B cell (primary cell): Measurements from ENCODE around the gene DYNLT1. TPM values are rescaled to one million over a fixed set of nuclear protein-coding genes. Genes with fewer than 3 reads are reported as not detected.

Experiments
- ATAC-seq: fragments of 200-7000 bp; cut with Tn5 transposase; one replicate; pipeline ENCODE4 v1.10.0; 2021; ENCODE audit warnings: low read depth, mild to moderate bottlenecking, moderate number of reproducible peaks, moderate library complexity
- CTCF ChIA-PET: fragments of 350-600 bp; sonication (Branson Sonifier 250); formaldehyde crosslinking; loops from one replicate; lab custom pipeline; 2021; ENCODE audit warnings: antibody characterized with exemption, inconsistent platforms; lab: Charles Lee
- POLR2A ChIA-PET: fragments of 350-600 bp; sonication (Branson Sonifier 250); formaldehyde crosslinking; loops from one replicate; lab custom pipeline; 2021; ENCODE audit warnings: antibody characterized with exemption; lab: Charles Lee
- DNase-seq: peaks from one replicate; pipeline ENCODE4 v3.0.0; 2013
- H2AFZ ChIP-seq: 2 replicates; pipeline ENCODE4 v1.6.1; 2012; ENCODE audit warnings: mild to moderate bottlenecking, low read depth, low read length; ENCODE audit not compliant: insufficient read depth, poor library complexity, severe bottlenecking
- H3K27ac ChIP-seq, 2 donors: 1 replicate in 1 of 2; 2 replicates in 1 of 2; pipeline ENCODE4 v1.5.1; 2012 to 2013; ENCODE audit warnings: low read length in 2 of 2, mild to moderate bottlenecking in 2 of 2, moderate library complexity in 1 of 2
- H3K27me3 ChIP-seq, 4 experiments: fragments of 200-600 bp in 1 of 4; sonication (generic) in 1 of 4; replicated peaks in 1 of 4; 1 replicate in 2 of 4; 2 replicates in 2 of 4; pipeline versions ENCODE4 v1.6.1 to v1.7.0; 2013 to 2016; ENCODE audit warnings: low read length in 3 of 4, mild to moderate bottlenecking in 2 of 4, mixed read lengths in 1 of 4, moderate library complexity in 1 of 4; ENCODE audit not compliant: insufficient read depth in 4 of 4, control insufficient read depth in 3 of 4; ENCODE audit errors: control extremely low read depth in 1 of 4
- H3K36me3 ChIP-seq, 2 experiments: replicated peaks in 1 of 2; 1 replicate in 1 of 2; 2 replicates in 1 of 2; pipeline versions ENCODE4 v1.6.1 to v1.7.1; 2013; ENCODE audit warnings: low read length in 1 of 2; ENCODE audit not compliant: insufficient read depth in 2 of 2, control insufficient read depth in 1 of 2; ENCODE audit errors: control extremely low read depth in 1 of 2, extremely low read depth in 1 of 2
- H3K4me1 ChIP-seq, 2 donors: fragments of 200-600 bp in 1 of 2; sonication (generic) in 1 of 2; 1 replicate in 1 of 2; 2 replicates in 1 of 2; pipeline versions ENCODE4 v1.5.1 to v1.6.1; 2013 to 2017; ENCODE audit warnings: low read length in 2 of 2; ENCODE audit not compliant: control insufficient read depth in 2 of 2, insufficient read depth in 2 of 2
- H3K4me2 ChIP-seq: replicated peaks from 2 replicates; pipeline ENCODE3; 2012; ENCODE audit warnings: mild to moderate bottlenecking, low read depth, low read length; ENCODE audit not compliant: poor library complexity, severe bottlenecking
- H3K4me3 ChIP-seq, 5 experiments: fragments of 200-600 bp in 1 of 5; sonication (generic) in 1 of 5; 1 replicate in 3 of 5; 2 replicates in 2 of 5; pipeline versions ENCODE4 v1.5.1 to v1.7.0; 2011 to 2016; ENCODE audit warnings: low read length in 4 of 5, mild to moderate bottlenecking in 4 of 5, low read depth in 2 of 5, control low read depth in 1 of 5, moderate library complexity in 1 of 5; ENCODE audit not compliant: insufficient read depth in 1 of 5; ENCODE audit errors: control extremely low read depth in 1 of 5, extremely low read depth in 1 of 5
- H3K79me2 ChIP-seq: fragments of 200-600 bp; sonication (generic); one replicate; pipeline ENCODE4 v1.6.0; 2016; ENCODE audit warnings: low read length; ENCODE audit not compliant: control insufficient read depth, insufficient read depth
- H3K9ac ChIP-seq: fragments of 200-600 bp; sonication (generic); 2 replicates; pipeline ENCODE4 v1.6.1; 2017; ENCODE audit warnings: mild to moderate bottlenecking, low read length, moderate library complexity
- H3K9me3 ChIP-seq, 3 donors: one replicate each; pipeline versions ENCODE4 v1.6.1 to v1.7.1; 2013; ENCODE audit warnings: low read length in 2 of 3; ENCODE audit not compliant: control insufficient read depth in 2 of 3, insufficient read depth in 1 of 3; ENCODE audit errors: control extremely low read depth in 1 of 3
- H4K20me1 ChIP-seq: 2 replicates; pipeline ENCODE4 v1.6.0; 2012; ENCODE audit warnings: mild to moderate bottlenecking, low read length; ENCODE audit not compliant: insufficient read depth, control insufficient read depth, poor library complexity, severe bottlenecking
- H3K27ac Mint-ChIP-seq: one replicate; pipeline ENCODE4 v1.8.0; 2021; ENCODE audit warnings: mixed read lengths
- H3K27me3 Mint-ChIP-seq: one replicate; pipeline ENCODE4 v1.8.0; 2021; ENCODE audit warnings: mixed read lengths
- H3K4me1 Mint-ChIP-seq: one replicate; pipeline ENCODE4 v1.8.0; 2021; ENCODE audit warnings: mixed read lengths
- H3K4me3 Mint-ChIP-seq: one replicate; pipeline ENCODE4 v1.8.0; 2021; ENCODE audit warnings: mixed read lengths
- H3K9me3 Mint-ChIP-seq: one replicate; pipeline ENCODE4 v1.8.0; 2022; ENCODE audit warnings: mixed read lengths; ENCODE audit not compliant: insufficient read depth
- CTCF ChIP-seq: fragments of 200-600 bp; IDR thresholded peaks from one replicate; pipeline ENCODE4 v1.8.0; 2022; ENCODE audit warnings: antibody characterized with exemption, mild to moderate bottlenecking
- EZH2 ChIP-seq: IDR thresholded peaks from 2 replicates; pipeline ENCODE4 v1.6.1; 2012; ENCODE audit warnings: borderline replicate concordance, low read depth, mild to moderate bottlenecking, moderate library complexity, low read length; ENCODE audit not compliant: insufficient read depth, poor library complexity, severe bottlenecking
- WGBS: methylation state at CpG from one replicate; pipeline ENCODE4 v1.1.5; 2013; ENCODE audit warnings: missing lambda C conversion rate; ENCODE audit not compliant: insufficient coverage; 5-methylcytosine and 5-hydroxymethylcytosine counted together
- intact Hi-C: fragments of 100-400 bp; cut with micrococcal nuclease; formaldehyde crosslinking; loops from one replicate; pipeline ENCODE4 v1.10.0; 2022
- polyA plus RNA-seq: library from polyadenylated mRNA; depleted of rRNA; stranded (reverse); fragments of >200 nt; gene quantifications from 2 replicates; pipeline ENCODE4 v1.2.3, GENCODE V29; 2012
- total RNA-seq, 2 donors: library from RNA; stranded (reverse); fragments of 120-200 nt in 1 of 2; gene quantifications; 1 replicate in 1 of 2; 2 replicates in 1 of 2; pipeline versions ENCODE4 v1.2.3 to v1.2.4, GENCODE V29; 2013 to 2022

Gene DYNLT1
- total and polyA plus RNA-seq, 2 donors (not counting 1 experiment from before 2014, with no cell fraction given), result 34.8 to 62.6 TPM

GRCh38 chr6:158626360-158627167, 18.0 kb downstream of the DYNLT1 start:
- DNase-seq (no peak), ATAC-seq (no peak)
- TF ChIP-seq EZH2 (no peak), CTCF (no peak)
- no peaks in the 10 kb centered on the region for H3K27me3 Mint-ChIP-seq
- no peak overlapping the region for H3K27ac Mint-ChIP-seq
- POLR2A ChIA-PET, result no interaction called here
- no peaks in the 10 kb centered on the region for H3K4me1 Mint-ChIP-seq
- CTCF ChIA-PET, result interaction anchor here (1.3 kb wide), 1 partner anchor 65 kb away, joined by 3 read pairs; no protein-coding TSS in a partner anchor
- Histone ChIP-seq H3K4me1 (no peaks in the 10 kb centered on the region), H3K27ac (no peak overlapping the region), H3K9me3 (no peaks in the 10 kb centered on the region), H3K4me3 (no peak overlapping the region), H3K36me3 (peaks cover 2 to 52% of the 10 kb centered on the region in 2 experiments), H3K27me3 (no peaks in the 10 kb centered on the region), H3K4me2 (no peak overlapping the region), H4K20me1 (no peaks in the 10 kb centered on the region), H3K9ac (no peak overlapping the region), H2AFZ (no peak overlapping the region), H3K79me2 (no peaks in the 10 kb centered on the region)
- WGBS, result 97% methylated on average over 5 of the region's 6 CpGs
- intact Hi-C loops, result no loop called here
- no peak overlapping the region for H3K4me3 Mint-ChIP-seq
- no peaks in the 10 kb centered on the region for H3K9me3 Mint-ChIP-seq

GRCh38 chr6:158625881-158626305, 18.6 kb downstream of the DYNLT1 start:
- Mint-ChIP-seq H3K9me3 (no peaks in the 10 kb centered on the region), H3K27ac (no peak overlapping the region), H3K4me3 (no peak overlapping the region), H3K27me3 (no peaks in the 10 kb centered on the region), H3K4me1 (no peaks in the 10 kb centered on the region)
- peaks cover 2 to 53% of the 10 kb centered on the region in 2 experiments for H3K36me3 ChIP-seq
- H4K20me1 ChIP-seq, result no peaks in the 10 kb centered on the region
- H3K4me3 ChIP-seq, result no peak overlapping the region
- no peaks in the 10 kb centered on the region for H3K9me3 ChIP-seq
- no peak overlapping the region for H3K27ac ChIP-seq
- intact Hi-C loops, result no loop called here
- no peak for DNase-seq
- no peaks in the 10 kb centered on the region for H3K79me2 ChIP-seq
- no peak for ATAC-seq
- WGBS, result 99% methylated on average over 15 of the region's 15 CpGs
- H3K4me2 ChIP-seq, result no peak overlapping the region
- H3K4me1 ChIP-seq, result no peaks in the 10 kb centered on the region
- ChIA-PET POLR2A (no interaction called here), CTCF (interaction anchor here (1.3 kb wide), 1 partner anchor 65 kb away, joined by 3 read pairs; no protein-coding TSS in a partner anchor)
- no peak overlapping the region for H3K9ac ChIP-seq
- no peak for TF ChIP-seq EZH2
- no peak for TF ChIP-seq CTCF
- no peaks in the 10 kb centered on the region for H3K27me3 ChIP-seq
- H2AFZ ChIP-seq, result no peak overlapping the region
